Superior temporal gyrus (tissue), 1 donor: Measurements from ENCODE around the gene ENDOV.
"Not testable (repeated sequence)": the region's sequence is repeated elsewhere in the genome, so short reads cannot be mapped to it uniquely, and the experiment has no call there.

Experiments
- DNase-seq: peaks from one replicate; pipeline ENCODE4 v3.0.0-alpha.2; 2016; ENCODE audit errors: extremely low spot score

The ENDOV gene

GRCh38 chr17:80388601-80389000, 26.4 kb upstream of the ENDOV start:
- no peak for DNase-seq

DNA sequence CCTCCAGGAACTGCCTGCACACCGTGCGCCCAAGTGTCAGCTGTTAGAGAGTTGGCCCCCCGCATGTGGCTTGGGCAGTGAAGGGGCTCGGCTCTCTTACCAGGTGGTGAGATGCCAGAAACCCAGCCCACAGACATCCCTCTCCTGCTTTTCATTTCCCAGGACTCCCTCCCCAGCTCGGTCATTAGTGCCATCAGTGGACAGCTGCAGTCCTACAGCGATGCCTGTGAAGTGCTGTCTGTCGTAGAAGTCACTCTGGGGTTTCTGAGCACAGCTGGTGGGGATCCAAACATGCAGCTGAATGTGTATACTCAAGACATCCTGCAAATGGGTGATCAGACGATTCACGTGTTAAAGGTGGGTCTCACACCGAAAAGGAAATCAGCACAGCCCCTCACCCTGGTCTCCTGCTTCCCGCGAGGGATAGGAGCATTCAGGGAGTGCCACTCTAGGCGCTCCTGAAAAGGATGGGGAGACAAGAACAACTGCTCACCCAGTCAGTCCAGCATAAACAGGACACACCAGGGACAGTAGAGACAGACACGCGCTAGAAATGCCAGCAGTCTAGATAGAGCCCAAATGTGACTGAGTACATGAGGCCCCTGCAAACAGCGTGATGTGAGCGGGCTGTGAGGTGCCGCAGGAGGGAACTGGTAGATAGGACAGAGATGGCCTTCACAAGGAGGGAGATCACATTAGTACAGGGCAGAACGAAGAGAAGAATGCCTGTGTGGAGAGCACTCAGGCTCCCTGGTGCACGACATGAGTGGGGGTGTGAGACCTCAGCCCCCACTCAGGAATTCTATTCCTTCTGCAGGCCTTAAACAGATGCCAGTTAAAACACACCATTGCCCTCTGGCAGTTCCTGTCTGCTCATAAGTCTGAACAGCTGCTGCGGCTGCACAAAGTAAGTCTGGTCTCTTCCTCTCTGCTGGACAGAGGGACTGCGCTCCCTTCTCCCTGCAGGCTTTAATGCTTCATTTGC, 25.7 kb upstream of the ENDOV start:
- no peak for DNase-seq

DNA sequence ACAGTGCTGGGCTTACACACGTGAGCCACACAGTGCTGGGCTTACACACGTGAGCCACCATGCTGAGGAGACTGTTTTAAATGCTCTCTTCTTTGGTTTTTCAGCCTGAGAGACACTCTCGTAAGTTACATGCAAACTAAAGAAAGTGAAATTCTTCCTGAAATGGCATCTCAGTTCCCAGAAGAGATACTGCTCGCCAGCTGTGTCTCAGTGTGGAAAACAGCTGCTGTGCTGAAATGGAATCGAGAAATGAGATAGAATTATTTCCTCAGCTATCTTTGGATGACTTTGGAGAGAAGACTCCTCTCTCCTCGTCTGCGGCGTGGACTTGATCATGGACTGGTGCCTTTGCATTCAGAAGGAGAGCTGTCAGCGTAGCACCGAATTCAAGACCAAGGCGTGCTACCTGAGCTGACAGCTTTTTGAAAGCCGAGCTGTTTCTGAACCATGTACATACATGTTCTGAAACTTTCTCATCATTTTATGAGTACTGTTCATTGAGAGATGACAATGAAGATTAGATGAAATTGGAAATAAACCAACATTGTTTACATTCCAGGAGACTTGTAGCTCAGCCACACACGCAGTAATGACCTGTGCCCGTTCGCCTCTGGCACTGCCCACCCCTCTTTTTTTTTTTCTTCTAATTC, 21.6 kb upstream of the ENDOV start:
- no peak for DNase-seq

DNA sequence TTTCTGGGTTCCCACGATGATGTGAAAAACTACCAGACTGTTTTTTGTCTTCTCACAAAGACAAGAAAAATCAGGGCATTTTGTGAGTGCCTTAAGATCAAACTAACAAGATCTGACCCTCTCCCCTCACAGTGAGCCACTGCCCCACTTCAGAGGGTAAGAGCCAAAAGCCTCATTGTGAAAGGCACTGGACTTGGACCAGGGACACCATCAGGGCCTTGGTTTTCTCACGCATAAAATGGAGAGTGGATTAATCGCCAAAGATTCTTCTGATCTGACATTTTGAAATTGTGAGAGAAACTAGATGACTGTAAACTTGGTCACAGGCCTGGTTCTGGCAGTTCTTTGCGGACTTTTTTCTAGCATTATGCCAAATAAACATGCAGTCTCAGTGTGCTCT, 21.0 kb upstream of the ENDOV start:
- no peak for DNase-seq

- no peak for DNase-seq
These were observed 20.2 kb upstream of the ENDOV start for GRCh38 chr17:80394629-80395216.

DNA sequence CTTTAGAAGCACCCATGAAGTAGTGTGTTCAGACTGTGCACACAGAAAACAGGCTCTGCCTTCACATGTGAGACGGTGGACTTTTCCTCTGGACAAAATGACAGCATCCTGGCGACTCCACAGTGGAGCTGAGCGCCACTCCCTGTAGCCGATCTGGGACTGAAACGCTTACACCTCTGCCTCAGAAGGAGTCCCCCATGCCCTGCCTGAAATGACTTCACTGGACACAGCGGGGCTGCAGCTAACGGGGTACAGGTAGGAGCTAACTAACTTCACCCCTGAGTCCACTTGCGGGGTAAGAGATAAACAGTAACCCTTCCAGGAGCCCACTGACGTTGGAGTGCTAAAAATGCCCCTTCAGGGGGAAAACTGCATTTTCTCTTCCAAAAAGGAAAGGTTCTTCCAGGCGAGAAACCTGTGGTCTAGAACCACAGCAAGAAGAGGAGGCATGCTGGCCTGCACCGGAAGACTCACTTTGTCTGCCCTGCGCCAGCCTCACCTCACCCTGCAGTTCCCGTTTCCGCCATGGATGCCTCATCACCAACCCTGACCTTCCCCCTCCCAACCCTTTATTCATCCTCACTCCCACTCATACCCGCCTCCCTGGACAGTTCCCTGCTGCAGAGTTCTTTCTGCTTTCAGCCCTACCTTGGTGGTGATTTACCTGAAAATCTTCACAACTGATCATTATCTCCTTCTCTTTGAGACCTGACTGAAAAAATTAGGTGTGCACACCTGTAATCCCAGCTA, 19.4 kb upstream of the ENDOV start:
- no peak for DNase-seq

DNA sequence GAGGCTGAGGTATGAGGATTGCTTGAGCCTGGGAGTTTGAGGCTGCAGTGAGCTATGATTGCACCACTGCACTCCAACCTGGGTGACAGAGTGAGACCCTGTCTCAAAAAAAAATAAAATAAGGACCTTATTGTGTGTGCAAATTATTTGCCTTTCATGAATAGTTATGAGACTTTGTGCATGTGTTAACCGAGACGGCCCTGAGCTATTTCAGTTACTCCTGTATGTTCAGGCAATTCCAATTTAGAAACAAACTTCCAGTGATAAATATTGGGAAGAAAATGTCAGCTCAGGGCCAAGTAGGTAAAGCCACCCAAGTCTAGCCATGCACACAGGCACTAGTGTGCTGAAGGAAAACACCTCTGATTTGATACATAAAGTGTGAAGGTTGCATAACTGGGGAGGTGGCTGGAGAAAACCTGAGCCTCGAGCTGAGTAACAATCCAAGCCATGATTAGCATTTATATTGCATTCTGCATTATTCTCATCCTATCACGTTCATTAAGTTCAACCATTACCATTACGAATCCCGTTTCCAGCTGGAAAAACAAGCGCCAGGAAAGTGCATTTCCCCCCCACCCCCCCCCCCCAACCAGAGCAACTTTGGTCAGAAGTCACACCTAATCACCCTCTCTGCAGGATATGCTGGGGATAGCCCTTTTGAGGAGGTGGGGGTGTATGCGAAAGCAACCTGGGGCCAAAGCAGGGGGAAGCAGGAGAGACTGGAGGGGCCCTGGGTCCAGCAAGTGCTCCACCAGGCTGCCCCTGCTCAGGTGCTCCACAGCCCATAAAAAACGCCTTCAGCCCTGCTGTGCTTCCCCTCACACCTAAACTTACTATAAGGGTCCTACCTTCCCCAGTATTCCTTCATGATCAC, 18.6 kb upstream of the ENDOV start:
- DNase-seq = no peak

DNA sequence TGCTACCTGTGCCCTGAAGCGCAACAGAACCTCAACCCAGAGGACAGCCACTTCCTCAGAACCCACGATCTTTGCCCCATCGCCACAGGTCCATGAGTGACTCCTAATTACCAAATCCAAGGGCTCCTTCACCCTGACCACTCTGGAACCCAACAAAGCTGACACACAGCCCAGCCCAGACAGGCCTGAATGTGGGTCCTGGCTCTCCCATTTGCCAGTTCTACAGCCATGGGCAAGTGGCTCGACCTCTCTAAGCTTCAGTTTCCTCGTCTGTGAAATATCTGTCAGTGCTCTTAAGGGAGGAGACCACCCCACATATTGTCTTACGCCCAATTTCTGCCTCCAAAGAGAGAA, 18.0 kb upstream of the ENDOV start:
- DNase-seq = no peak

- DNase-seq = no peak
These were observed 17.3 kb upstream of the ENDOV start for GRCh38 chr17:80397686-80398085.

DNA sequence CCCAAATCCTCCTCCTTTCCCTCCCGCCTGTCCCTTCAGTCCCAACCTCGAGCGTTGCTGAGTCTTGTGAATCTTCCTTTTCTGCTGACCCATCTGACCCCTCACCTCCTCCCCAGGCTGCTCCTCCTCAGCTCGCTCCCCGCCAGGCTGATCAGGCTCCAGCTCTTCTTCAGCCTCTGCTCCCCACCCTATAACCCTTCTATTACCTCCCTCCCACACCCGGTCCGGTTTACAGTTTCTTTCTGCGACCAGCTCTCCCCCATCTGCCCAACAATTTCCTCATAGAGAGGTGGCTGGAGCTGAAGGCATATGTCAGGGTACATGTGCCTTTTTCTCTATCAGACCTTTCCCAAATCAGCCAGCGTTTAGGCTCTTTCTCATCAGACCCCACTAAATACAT, 13.9 kb upstream of the ENDOV start:
- DNase-seq = not testable (repeated sequence)

DNA sequence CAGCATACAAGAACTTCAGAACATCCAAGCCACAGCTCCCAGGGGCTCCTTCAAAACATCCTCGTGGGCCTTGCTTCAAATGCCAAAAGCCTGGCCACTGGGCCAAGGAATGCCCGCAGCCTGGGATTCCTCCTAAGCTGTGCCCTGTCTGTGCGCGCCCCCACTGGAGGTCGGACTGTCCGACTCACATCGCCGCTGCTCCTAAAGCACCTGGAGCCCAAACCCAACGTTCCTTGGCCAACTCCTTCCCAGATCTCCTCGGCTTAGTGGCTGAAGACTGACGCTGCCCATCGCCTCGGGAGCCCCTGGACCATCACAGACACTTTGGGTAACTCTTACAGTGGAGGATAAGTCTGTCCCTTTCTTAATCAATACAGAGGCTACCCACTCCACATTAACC, 12.9 kb upstream of the ENDOV start:
- not testable (repeated sequence) for DNase-seq

GRCh38 chr17:80402959-80403358, 12.0 kb upstream of the ENDOV start:
- no peak for DNase-seq

- DNase-seq = no peak
These were observed 8.8 kb upstream of the ENDOV start for GRCh38 chr17:80406146-80406545.

- not testable (repeated sequence) for DNase-seq
These were observed 7.0 kb upstream of the ENDOV start for GRCh38 chr17:80407917-80408316.

DNA sequence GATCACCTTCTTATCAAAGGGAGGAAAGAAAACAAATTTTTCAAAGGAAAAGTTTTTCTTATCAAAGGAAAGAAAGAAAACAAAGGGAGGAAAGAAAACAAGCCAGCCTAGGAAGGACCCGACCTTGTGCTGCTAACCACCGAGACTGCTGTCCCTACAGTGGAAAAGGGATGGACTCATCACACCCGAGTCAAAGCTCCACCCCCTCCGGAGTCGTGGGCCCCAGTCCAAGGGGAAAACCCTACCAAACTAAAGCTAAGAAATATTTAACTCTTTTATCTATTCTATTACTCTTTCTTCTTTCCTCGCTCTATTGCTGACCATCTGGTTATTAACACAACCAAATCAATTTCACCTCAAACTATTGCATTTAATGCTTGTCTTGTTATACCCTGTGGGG, 6.1 kb upstream of the ENDOV start:
- no peak for DNase-seq

DNA sequence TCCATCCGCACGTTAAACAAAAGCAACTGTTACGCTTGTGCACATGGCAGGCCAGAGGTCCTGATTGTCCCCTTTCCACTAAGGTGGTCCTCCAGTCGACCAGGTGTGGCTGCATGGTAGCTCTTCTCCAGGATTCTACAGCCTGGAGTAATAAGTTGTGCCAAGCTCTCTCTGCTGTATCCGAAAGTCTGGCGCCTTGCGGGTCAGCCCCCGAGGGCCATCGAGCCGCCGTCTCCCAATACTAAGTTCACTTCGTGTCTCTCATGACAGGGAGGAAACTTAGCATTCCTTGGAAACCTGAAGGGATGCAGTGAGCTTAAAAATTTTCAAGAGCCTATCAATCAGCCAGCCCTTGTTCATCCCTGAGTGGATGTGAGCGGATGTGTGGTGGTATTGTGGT, 5.3 kb upstream of the ENDOV start:
- no peak for DNase-seq

- not testable (repeated sequence) for DNase-seq
These were observed 4.4 kb upstream of the ENDOV start for GRCh38 chr17:80410441-80411087.

DNA sequence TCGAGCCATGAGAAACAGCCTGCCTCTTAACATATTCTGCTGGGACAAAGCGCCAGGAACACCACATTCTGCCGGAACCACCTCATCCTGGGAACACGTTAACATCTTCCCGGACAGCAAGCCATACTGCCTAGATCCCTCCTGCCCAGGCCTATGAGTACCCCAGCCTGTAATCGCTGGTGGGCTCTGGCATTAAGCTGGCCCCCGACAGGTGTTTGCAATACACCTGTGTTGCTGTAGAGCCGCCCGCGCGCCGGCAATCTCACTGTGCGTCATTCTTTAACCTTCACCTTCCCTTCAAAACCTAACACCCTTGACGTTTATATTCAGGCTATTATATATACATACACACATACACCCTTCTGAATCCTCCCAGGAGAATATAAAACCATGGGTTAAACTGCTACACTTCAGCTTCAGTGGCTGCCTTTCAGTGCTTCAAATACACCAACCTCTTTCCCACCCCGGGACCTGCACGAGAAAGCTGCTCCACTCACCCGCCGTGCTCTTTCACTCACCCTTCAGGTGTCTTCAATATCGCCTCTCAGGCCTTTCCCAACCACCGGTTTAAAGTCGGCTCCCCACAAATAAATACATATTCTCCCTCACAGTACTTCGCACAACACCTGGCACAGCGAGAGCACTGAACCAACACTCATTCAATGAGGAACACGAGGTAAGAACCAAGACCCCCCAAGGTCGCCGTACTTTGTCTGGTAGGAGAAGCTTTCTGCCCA, 1.0 kb upstream of the ENDOV start:
- DNase-seq = no peak

DNA sequence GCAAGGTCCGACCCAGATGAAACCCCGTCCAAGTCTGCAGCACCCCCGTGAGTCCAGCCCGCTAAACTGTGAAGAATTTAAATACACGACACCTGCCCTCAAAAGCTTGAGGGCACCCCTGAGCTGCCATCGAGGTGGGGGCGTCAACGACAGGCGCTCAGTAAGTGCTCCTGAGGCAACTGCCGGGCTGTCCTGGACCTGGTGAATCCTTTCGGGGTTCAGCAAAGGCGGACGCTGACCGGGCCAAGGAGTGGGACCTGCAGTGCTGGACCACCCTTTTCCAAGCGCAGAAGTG, 512 bp upstream of the ENDOV start:
- DNase-seq = no peak

- DNase-seq = no peak
These were observed 715 bp downstream of the ENDOV start for GRCh38 chr17:80415626-80416137.
